ENCODE data around the gene HGD. TPM values are rescaled to one million over a fixed set of nuclear protein-coding genes. Genes with fewer than 3 reads are reported as not detected.

The HGD gene
- total RNA-seq, 1 experiment from 2014 or later, result 0.33 TPM

- H3K4me1 Mint-ChIP-seq, result peaks cover 25 to 26% of the 10 kb centered on the region in 2 experiments
- Histone ChIP-seq H4K5ac (ENCODE audit: insufficient read length, low read depth, low read length) (no peak overlapping the region), H3K23ac (ENCODE audit: insufficient read length, low read depth, low read length) (no peak overlapping the region), H3K18ac (ENCODE audit: insufficient read length, low read depth, low read length) (no peak overlapping the region), H3K4me2 (ENCODE audit: insufficient read depth, insufficient read length, low read length) (no peak overlapping the region), H3K23me2 (ENCODE audit: insufficient read length, low read depth, low read length, poor library complexity, severe bottlenecking) (no peaks in the 10 kb centered on the region), H4K91ac (ENCODE audit: insufficient read length, low read depth, low read length) (no peak overlapping the region), H3K14ac (ENCODE audit: insufficient read depth, low read length) (no peak overlapping the region), H3K27me3 (ENCODE audit: insufficient read depth, low read length) (no peaks in the 10 kb centered on the region), H2BK120ac (ENCODE audit: low read depth, low read length, poor library complexity, severe bottlenecking) (no peak overlapping the region), H4K8ac (replicated peaks; ENCODE audit: insufficient read length, low read depth, low read length) (no peak overlapping the region), H3K9ac (ENCODE audit: extremely low read depth, insufficient read length, low read length) (no peak overlapping the region), H2BK5ac (ENCODE audit: insufficient read length, low read length) (no peak overlapping the region), H3T11ph (ENCODE audit: low read length) (no peak overlapping the region), H2BK12ac (ENCODE audit: insufficient read length, low read depth, low read length) (no peak overlapping the region), H2AFZ (ENCODE audit: low read length) (no peak overlapping the region), H3K56ac (ENCODE audit: insufficient read length, low read depth, low read length) (no peak overlapping the region), H2AK5ac (ENCODE audit: insufficient read length, low read length) (no peak overlapping the region), H3K27ac (ENCODE audit: insufficient read length, low read depth, low read length) (no peak overlapping the region), H4K20me1 (ENCODE audit: control insufficient read depth, insufficient read depth, insufficient read length) (no peaks in the 10 kb centered on the region), H2BK15ac (ENCODE audit: low read depth, low read length) (no peak overlapping the region), H2BK20ac (ENCODE audit: low read depth, low read length, poor library complexity, severe bottlenecking) (no peak overlapping the region), H3K79me2 (ENCODE audit: insufficient read depth, low read length) (no peaks in the 10 kb centered on the region), H3K79me1 (ENCODE audit: insufficient read depth, low read depth, low read length, poor library complexity, severe bottlenecking) (no peaks in the 10 kb centered on the region), H3K4ac (ENCODE audit: low read depth, low read length) (no peak overlapping the region), H3K4me1 (ENCODE audit: insufficient read depth, low read length) (no peaks in the 10 kb centered on the region; the same call in 1 of the 2 replicates), H3K9me3 (ENCODE audit: control insufficient read depth, low read depth, low read length) (no peaks in the 10 kb centered on the region)
- TF ChIP-seq CTCF (conservative IDR thresholded peaks at IDR 0.05), result no peak
- no peaks in the 10 kb centered on the region for H3K9me3 Mint-ChIP-seq
- H3K4me3 Mint-ChIP-seq, result no peak overlapping the region
- H3K27me3 Mint-ChIP-seq (ENCODE audit: low read depth), result no peaks in the 10 kb centered on the region
- DNase-seq, result no peak
- no peaks in the 10 kb centered on the region for H3K36me3 Mint-ChIP-seq (ENCODE audit: insufficient read depth in 1 of 3, low read depth in 3 of 3)
- WGBS (ENCODE audit: extremely low coverage, insufficient read length, low lambda C conversion rate), result no CpG with 5 or more reads among the region's 8 CpGs
- H3K27ac Mint-ChIP-seq, result no peak overlapping the region
Observed at GRCh38 chr3:120614765-120615164, 67.3 kb downstream of the HGD start.
